ENCODE data around the gene SPTBN1.
"Not testable (repeated sequence)": the region's sequence is repeated elsewhere in the genome, so short reads cannot be mapped to it uniquely, and the experiment has no call there.

SPTBN1 gene

DNA sequence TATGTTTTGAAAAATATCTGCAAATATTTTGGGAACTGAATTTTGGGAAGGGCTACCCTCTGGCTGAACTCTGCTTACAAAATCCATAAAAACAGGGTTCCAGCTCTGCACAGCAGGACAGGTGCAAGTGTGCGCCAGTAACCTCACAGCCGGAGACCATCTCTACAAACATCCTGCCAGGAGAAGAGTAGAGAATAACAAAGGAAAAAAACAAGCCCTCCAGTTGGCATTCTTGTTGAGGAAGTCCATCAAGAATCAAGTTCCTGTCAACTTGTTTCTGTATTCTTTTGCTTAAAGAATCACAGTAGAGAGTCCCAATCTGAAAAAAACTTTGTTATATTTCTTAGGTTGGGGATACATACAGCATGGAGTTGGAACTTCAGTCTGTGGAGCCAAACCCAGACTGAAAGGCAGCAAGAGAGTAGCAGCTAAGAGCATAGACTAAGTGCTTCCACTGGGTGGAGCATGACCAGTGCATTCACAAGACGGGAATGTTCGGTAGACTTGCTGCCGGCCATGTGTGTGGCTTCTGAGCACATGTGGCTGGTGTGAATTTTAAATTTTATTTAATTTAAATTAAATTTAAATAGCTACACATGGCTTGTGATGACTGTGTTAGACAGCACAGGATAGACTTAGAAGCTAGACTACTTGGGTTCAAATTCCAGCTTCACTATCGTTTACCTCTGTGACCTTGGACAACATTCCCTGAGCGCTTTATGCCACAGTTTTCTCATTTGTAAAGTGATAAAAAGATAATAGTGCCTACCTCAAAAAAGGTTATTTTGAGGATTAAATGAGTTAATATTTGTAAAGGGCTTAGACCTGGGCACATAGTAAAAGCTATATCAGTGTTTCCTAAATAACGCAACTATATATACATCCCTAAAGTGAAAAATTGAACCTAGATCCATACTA is 41.9 kb downstream of the SPTBN1 start:
- intact Hi-C loops (cut with DNase I): no loop called here

DNA sequence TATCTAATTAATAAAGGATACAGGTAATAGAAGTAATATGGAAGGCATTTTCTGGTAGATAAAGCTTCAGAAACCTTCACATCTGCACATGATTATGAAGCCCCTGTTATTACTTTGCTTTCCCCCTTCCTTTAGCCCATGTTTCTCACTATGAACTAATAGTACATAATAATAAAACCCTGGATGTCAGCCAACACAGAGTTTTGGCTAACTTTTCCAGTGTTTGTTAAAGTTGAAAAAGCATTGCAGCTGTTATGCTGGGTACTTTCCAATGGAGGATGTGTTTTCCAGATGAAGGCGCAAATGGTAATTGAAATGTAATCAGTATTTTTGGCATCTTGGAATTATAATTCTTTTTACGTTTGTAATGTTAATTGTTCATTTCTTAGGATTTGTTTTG is 43.5 kb downstream of the SPTBN1 start:
- intact Hi-C loops (cut with DNase I): no loop called here
- no peak for DNase-seq

More for the DNA sequence above, 41.9 kb downstream of the SPTBN1 start:
- DNase-seq: peak in 3 of 10 donors; percentile 27 to 77 (median 46)

DNA sequence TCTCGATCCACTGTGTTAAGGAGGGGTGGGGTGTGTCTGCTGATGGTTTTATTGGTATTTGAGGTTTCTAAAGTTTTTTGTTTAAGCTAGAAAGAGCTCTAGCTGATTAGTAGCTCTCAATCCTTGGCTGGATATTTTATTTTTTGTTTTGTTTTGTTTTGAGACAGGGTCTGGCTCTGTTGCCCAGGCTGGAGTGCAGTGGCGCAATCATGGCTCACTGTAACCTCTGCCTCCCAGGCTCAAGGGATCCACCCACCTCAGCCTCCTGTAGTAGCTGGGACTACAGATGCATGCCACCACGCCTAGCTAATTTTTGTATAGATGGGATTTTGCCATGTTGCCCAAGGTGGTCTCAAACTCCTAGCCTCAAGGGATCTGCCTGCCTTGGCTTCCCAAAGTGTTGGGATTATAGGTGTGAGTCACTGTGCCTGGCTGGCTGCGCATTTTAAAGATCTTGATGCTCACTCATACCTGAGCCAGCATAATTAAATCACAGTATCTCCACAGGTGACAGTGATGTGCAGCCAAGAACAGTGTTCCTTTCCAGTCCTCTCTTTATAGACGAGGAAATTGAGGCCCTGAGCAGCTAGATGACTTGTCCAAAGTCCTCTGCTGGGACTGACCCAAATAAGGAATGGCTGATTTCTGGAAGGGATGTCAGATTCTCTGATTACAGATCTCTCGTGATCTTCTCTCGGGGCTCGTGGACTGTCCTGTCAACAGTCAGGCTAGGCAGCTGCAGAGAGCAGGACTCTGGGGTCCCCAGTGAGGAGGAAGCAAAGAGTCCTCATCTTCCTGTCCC is 44.5 kb downstream of the SPTBN1 start:
- DNase-seq: no peak
- intact Hi-C loops (cut with DNase I): no loop called here

DNA sequence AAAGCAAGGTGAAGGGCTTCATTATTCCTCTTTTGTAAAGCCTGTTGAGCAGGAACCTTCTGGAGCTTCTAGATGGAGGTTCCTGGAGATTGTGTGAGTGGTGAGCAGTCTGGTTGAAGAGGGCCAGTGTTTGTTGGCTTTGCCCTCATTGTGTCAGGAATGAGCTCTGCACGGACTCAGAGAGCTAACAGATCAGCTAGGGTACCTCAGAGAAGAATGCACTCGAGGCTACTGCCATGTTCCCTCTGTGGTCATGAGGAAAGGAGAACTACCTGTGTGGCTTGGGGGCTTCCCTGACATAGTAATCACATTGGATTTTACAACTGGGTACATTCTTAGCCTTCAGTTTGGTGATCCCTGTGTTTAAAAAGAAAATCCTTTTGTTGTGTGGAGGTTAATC is 46.6 kb downstream of the SPTBN1 start:
- no peak for DNase-seq
- intact Hi-C loops (cut with DNase I): no loop called here

DNA sequence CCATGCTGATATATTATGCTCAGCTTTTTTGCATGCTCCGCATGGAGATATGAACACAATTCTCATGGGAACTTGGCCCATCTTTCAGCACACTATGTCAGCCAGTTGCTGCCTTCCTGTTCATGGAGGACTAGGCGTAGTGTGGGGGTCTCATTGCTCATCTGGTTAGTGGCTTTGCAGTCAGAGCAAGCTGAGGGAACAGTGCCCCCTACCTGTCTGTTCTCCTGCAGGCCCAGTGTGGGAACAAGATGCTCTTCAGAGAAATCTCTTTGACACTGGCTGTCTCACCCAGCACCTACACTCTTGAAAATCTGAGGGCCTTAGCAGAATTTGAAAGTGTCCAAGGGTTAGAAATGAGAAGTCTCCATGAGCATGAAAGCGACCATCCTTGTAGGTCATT is 47.1 kb downstream of the SPTBN1 start:
- intact Hi-C loops (cut with DNase I): no loop called here
- DNase-seq: peak in 6 of 10 donors; percentile 22 to 89 (median 30)

DNA sequence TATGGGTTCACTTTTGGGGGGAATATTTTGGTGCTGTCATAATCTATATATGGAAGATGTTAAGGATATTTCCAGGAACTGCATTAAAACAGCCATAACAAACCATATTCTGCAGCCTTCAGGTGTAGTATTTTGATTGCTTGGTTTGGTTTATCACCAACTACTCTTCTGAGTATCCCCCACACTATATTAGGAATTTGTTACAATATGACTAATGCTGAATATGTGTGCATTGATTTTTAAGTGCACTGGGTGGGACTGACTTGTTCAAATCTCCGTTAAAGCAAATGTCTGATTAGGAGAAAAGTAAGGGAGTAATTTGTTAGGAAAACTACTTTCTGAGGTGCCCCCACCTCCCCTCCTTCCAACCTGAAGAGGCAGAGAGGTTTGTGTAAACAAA is 47.7 kb downstream of the SPTBN1 start:
- intact Hi-C loops (cut with DNase I): no loop called here
- no peak for DNase-seq

DNA sequence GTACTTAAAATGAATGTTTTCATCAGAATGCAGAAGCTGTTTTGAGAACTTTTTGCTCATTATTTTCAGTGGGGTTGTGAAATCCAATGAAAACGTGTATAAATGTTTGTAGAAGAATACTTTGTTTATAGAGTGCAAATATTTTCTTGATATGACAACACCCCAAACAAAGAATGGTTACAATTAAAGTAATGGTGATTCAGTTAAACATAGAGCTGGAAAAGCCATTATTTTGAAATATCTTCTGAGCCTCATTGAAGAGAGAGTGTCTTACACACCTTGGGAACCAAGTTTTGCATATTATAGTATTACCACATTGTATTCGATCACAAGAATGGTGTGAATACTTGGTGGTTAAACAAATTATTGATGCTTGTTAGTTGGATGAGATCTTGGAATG is 48.7 kb downstream of the SPTBN1 start:
- no peak for DNase-seq
- intact Hi-C loops (cut with DNase I): no loop called here

DNA sequence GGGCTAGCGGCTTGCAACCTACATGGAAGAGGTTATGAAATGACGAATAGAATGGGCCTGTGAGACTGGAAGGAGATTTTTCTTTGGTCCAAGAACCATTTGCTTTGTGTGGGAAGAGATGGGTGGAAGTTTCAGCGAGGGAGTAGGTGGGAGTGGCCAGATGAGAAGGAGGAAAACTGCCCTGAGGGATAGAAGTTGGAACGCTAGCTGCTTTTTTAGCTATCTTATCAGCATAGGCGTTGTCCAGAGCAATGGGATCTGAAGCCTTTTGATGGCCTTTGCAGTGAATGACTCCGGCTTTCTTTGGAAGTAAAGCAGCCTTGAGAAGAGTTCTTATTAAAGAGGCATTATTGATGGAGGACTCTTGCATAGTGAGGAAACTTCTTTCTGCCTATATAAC is 52.4 kb downstream of the SPTBN1 start:
- intact Hi-C loops (cut with DNase I): no loop called here
- DNase-seq: no peak

DNA sequence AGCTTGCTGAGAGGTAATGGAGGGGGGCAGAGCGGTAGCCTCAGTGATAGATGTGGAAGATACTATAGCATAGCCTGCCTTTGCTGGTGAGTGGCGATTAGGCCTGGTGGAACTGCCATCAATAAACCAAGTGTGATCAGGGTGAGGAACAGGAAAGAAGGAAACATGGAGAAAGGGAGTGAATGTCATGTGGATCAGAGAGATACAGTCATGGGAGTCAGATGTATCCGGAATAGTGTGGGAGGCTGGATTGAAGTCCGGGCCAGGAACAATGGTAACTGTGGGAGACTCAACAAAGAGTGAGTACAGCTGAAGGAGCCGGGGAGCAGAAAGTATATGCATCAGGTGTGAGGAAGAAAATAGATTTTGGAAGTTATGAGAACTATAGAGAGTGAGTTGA is 52.9 kb downstream of the SPTBN1 start:
- intact Hi-C loops (cut with DNase I); DNase-seq: not testable (repeated sequence)

DNA sequence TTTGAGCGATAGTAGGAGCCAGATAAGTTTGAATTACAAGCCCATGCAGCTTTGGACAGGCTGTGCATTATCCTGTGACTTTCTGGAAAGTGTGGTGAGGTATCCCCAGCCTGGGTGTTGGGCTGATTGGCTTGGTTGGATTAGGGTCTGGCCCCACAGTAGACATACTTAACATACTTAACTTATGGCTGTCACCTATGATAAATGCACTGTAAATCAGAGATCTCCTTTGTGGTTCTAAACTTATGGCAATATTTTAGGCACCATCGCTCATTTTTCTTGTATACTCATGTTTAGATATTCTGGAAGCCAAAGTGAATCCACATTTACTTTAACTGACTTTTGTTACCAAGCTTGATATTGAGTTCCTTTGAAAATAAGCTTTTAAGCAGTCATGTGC is 54.8 kb downstream of the SPTBN1 start:
- no peak for DNase-seq
- intact Hi-C loops (cut with DNase I): no loop called here

DNA sequence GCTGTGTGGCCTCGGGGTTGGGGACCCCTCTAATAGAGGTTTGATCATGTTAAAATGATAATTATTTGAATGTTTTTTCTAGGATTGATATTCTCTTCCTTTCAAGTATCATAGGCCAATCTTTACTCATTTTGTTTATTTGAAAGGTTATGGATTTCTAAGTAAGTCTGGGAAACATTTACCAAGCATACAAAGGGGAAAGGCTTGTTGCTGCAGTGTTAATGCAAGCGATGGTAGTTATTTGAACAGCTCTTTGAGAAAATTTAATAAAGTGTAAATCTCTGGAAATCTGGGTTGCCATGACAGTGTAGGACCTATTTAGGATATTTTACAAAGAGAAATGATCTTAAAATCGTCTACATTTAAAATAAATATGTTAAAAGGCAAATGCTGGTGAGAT is 56.1 kb downstream of the SPTBN1 start:
- DNase-seq: no peak
- intact Hi-C loops (cut with DNase I): no loop called here

DNA sequence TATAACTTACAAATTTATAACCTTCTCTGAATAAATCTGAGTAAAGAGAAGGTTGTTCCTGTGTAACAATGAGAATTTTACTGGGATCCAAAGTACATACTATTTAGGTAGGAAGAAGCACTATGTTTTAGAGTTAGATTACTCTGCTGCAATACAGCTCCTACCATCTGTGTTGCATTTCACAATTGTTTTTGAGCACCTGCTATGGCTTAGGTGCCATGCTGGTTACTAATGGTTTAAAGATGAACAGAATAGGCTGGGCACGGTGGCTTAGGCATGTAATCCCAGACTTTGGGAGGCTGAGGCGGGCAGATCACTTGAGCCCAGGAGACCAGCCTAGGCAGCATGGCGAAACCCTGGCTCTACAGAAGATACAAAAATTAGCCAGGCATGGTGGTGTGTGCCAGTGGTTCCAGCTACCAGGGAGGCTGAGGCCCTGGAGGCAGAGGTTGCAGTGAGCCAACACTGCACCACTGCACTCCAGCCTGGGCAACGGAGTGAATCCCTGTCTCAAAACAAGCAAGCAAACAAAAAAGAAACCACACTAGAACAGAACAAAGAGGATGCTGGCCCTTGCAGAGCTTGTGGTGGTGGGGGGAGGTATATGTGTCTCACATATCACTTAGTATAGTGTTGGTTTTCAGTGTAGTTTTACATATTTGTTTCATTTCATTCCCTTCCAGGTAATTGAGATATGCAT is 56.7 kb downstream of the SPTBN1 start:
- intact Hi-C loops (cut with DNase I): no loop called here
- no peak for DNase-seq

DNA sequence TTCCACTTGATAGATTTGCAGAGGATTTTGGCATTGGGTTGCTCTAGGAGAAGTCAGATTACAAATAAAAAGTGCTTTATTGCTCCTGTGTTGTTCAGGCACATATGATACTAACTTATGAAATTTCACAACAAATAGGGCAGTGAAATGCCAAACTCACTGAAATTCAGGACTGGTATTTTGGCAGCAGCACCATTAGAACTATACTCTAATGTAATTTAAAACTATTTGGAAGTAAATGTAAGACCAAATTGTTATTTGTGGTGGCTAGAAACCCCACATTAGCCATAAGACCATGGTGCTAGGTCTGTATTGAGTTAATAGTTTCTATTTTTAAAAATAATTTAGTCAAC is 57.2 kb downstream of the SPTBN1 start:
- intact Hi-C loops (cut with DNase I): no loop called here
- no peak for DNase-seq

DNA sequence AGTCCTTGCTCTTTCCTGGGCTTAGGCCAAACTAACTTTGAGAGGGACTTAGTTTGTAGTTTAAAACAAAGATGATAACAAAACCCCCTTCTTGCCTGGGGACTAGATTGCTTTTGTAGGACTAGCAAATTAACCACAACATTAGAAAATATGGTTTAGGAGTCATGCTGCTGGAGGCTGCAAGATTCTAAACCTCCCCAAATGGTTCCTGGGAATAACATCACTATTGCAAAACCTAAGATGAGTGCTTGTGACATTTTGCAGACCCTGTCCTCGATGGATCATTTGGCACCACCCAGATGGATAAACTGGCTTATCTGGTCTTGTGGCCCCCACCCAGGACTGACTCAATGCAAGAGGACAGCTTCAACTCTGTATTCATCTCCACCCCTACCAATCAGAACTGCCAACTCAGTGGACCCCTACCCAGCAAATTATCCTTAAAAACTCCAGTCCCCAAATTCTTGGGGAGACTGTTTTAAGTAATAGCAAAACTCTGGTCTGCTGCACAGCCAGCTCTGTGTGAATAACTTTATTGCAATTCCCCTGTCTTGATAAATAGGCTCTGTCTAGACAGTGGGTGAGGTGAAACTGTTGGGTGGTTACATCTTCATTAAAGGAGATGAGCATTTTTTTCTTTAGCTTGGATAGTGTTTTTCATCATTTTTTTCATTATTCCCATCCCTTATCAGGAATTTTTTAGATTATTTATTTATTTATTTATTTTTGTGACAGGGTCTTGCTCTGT is 58.9 kb downstream of the SPTBN1 start:
- DNase-seq: no peak
- intact Hi-C loops (cut with DNase I): no loop called here

DNA sequence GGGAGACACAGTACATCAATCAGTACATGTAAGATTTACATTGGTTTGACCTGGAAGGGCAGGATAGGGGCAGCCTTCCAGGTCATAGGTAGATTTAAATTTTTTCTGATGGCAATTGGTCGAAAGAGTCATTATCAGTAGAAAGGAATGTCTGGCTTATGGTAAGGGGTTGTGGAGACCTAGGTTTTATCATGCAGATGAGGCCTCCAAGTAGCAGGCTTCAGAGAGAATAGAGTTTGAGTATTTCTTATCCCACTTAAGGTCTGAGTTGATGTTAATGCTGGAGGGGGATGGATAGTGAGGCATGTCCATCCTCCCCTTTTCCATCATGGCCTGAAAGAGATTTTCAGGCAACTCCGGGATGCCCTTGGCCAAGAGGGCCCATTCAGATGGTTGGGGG is 60.7 kb downstream of the SPTBN1 start:
- intact Hi-C loops (cut with DNase I): no loop called here
- no peak for DNase-seq

DNA sequence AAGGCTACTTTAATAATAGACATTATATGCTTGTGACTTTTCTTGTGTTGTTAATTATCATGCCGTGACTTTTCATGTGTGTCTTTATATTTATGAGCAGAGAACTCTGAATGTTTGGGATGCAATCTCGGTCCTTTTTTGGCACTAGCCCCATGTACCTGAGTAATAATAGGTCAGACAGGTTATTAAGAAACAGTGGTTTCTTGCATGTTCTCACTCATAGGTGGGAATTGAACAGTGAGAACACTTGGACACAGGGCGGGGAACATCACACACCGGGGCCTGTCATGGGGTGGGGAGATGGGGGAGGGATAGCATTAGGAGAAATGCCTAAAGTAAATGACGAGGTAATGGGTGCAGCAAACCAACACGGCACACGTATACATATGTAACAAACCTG is 61.9 kb downstream of the SPTBN1 start:
- intact Hi-C loops (cut with DNase I): not testable (repeated sequence)

DNA sequence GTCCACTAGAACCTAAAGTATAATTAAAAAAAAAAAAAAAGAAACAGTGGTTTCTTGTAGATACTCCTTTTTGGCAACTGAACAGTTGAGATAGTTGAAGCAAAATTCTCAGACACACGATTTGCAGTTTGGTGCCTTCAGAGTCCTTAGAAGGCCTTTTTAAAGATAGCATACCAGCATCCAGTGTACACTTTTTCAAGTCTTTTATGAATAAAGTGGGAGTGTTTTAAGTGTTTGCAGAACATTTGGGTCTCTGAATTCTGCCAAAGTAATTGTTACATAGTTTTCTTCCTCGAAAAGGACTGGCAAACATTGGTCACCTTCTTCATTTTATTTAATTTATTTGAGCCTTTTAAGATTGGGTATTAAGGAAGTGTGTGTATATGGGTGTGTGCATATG is 62.3 kb downstream of the SPTBN1 start:
- no peak for DNase-seq
- intact Hi-C loops (cut with DNase I): no loop called here

More for the DNA sequence above, 61.9 kb downstream of the SPTBN1 start:
- not testable (repeated sequence) for DNase-seq

DNA sequence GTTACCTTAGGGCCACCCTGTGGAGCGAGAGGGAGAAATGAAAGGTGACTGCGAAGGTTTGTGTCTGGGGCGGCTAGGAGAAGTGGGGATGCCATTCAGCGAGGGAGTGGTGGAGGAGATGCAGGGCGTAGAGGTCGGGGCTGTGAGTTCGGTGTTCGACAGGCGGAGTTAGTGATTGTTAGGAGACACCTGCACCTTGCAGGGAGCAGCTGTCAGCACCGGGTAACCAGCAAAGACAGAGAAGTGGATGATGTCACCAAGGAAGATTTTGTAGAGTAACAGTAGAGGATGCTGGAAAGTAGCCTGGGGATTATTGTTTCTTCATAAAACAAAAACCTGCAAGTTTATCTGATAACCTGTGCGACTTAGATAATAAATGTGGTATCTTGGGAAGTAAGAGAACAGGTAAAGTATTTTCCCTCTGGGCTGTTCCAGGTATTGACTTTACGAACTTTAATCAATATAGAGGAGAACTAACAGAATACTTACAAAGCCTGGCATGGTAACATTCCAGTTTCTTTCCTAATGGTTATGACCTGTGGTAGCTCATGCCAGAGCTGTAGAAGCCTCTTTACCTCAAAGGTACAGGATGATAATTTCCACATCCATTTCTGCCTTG is 63.8 kb downstream of the SPTBN1 start:
- intact Hi-C loops (cut with DNase I): loop anchor here (10.0 kb wide), 1 partner anchor 125 kb away; no protein-coding TSS in a partner anchor

DNA sequence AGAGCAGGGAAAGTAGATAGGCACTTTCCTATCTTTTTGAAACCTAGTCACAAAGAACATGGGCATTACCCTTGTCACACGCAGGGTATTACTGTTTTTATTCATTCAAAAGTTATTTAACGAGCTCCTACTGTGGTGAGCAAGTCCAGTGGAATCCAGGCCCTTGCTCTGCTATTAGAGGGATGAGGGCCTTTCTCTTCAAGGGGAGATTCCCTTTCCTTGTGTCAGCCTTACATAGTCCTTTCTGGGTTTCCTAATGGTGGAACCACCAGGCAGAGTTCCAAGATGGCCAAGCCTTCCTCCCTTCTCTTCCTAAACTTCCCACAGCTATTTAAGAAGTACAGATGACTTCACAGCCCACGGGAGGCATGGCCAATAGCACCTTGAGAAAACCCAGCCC is 64.6 kb downstream of the SPTBN1 start:
- intact Hi-C loops (cut with DNase I): loop anchor here (10.0 kb wide), 1 partner anchor 124 kb away; no protein-coding TSS in a partner anchor
- no peak for DNase-seq

More for the DNA sequence above, 63.8 kb downstream of the SPTBN1 start:
- no peak for DNase-seq

All from posterior cingulate gyrus (tissue), 11 donors.